ENCODE results near the gene UBL7. TPM values are rescaled to one million over a fixed set of nuclear protein-coding genes. Genes with fewer than 3 reads are reported as not detected.

Gene UBL7
- total RNA-seq, 1 experiment from 2014 or later, result 65.3 TPM

DNA sequence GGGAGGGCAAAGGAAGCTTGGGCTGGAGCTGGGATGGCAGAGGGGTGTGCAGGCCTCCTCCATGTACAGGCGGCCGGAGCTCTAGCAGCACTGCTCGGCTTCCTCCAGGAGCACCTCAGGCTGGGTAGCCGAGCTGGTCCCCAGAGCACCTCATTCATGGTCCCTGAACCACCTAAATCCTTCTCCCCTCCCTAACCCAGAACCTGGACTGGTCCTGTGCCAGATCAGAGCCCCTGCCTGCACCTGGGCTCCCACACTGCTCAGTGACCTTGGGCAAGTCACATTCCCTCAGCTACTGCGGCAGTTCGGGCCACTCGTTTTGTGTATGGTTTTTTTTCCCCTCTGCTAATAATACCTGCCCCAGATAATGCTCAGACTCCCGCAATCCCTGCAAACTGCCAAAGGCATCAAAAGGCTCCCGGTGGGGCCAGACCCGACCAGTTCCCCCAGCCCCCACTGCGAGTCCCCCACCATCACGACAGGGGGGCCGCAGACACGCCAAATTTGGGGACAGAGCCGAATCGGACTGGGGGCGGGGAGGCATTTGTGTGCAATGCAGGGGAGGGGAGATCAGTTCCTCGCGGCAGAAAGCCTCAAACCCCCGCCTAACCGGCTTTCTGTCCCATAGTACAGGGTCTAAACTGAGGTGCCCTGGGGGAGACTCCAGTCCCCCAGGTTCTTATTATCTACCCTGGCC lies 28.5 kb downstream of the UBL7 start:
- RAD21 ChIA-PET (ENCODE audit: low non-redundant PET in 1 of 2, low total read pairs in 2 of 2, uncharacterized antibody in 2 of 2, unreplicated experiment in 2 of 2), result no interaction called here
- peaks cover 16 to 62% of the 10 kb centered on the region in 2 experiments for H3K4me1 ChIP-seq (ENCODE audit: control insufficient read depth in 1 of 2, insufficient read depth in 2 of 2, low read length in 2 of 2)

GRCh38 chr15:74431645-74432044 lies 29.3 kb downstream of the UBL7 start:
- CTCF ChIA-PET, result interaction anchor here (0.6 to 1.5 kb wide), 5 partner anchors 8 to 504 kb away, joined by 3 to 7 read pairs (median 4); no protein-coding TSS in a partner anchor
- peaks cover 16 to 70% of the 10 kb centered on the region in 2 experiments for H3K4me1 ChIP-seq (ENCODE audit: control insufficient read depth in 1 of 2, insufficient read depth in 2 of 2, low read length in 2 of 2)
- no peak for TF ChIP-seq POLR2AphosphoS5 (IDR thresholded peaks at IDR 0.05; ENCODE audit: low read depth, low read length)
- no peak for TF ChIP-seq EZH2phosphoT487 (IDR thresholded peaks at IDR 0.05; ENCODE audit: borderline replicate concordance)
- no peak for TF ChIP-seq ELF1 (IDR thresholded peaks at IDR 0.05; ENCODE audit: borderline replicate concordance, low read depth)
- no peak for TF ChIP-seq RAD21 (IDR thresholded peaks at IDR 0.05; ENCODE audit: low read depth)
- TF ChIP-seq CEBPB (IDR thresholded peaks at IDR 0.05; ENCODE audit: low read depth), result no peak
- TF ChIP-seq ZFX (IDR thresholded peaks at IDR 0.05), result no peak
- no peak for TF ChIP-seq CTCF (IDR thresholded peaks at IDR 0.05 in 2 of 3, conservative IDR thresholded peaks at IDR 0.05 in 1 of 3; ENCODE audit: borderline replicate concordance in 1 of 3, insufficient read depth in 1 of 3, low read depth in 2 of 3, low read length in 2 of 3)
- TF ChIP-seq EZH2 (IDR thresholded peaks at IDR 0.05), result no peak
- TF ChIP-seq YY1 (IDR thresholded peaks at IDR 0.05; ENCODE audit: extremely low read depth, insufficient replicate concordance, low read depth, low read length), result no peak
- TF ChIP-seq TCF7L2 (IDR thresholded peaks at IDR 0.05; ENCODE audit: borderline replicate concordance, extremely low read depth, insufficient read depth, insufficient read length), result no peak
- no peak for TF ChIP-seq ZNF274 (IDR thresholded peaks at IDR 0.05; ENCODE audit: low read depth, low read length)
- no peak for TF ChIP-seq JUND (IDR thresholded peaks at IDR 0.05)
- no peak for TF ChIP-seq MAX (IDR thresholded peaks at IDR 0.05)
- no peak for TF ChIP-seq SIN3A (IDR thresholded peaks at IDR 0.05; ENCODE audit: low read depth)

More for the DNA sequence above, 28.5 kb downstream of the UBL7 start:
- DNase-seq (ENCODE audit: low read depth, low spot score) (no peak), ATAC-seq (no peak)
- intact Hi-C loops (cut with micrococcal nuclease), result no loop called here
- Histone ChIP-seq H3K36me3 (ENCODE audit: control insufficient read depth in 1 of 2, insufficient read depth in 2 of 2, low read length in 2 of 2) (no peaks in the 10 kb centered on the region; a peak in 1 of 4 replicates), H3K4me2 (ENCODE audit: low read length) (peak overlapping the region; percentile 95), H3K9ac (ENCODE audit: low read length) (peak overlapping the region; percentile 82), H3K9me2 (ENCODE audit: insufficient read depth) (no peaks in the 10 kb centered on the region), H3K27ac (ENCODE audit: low read depth, low read length) (peak overlapping the region; percentile 36; the same call in 1 of the 2 replicates), H3K27me3 (ENCODE audit: insufficient read depth, low read length) (no peaks in the 10 kb centered on the region), H3K4me3 (replicated peaks in 1 of 2; ENCODE audit: low read depth in 1 of 2, low read length in 2 of 2) (peak overlapping the region; percentile 57 to 90), H4K20me1 (ENCODE audit: insufficient read depth) (no peaks in the 10 kb centered on the region), H2AFZ (ENCODE audit: low read depth, low read length, poor library complexity, severe bottlenecking) (no peak overlapping the region), H3K79me2 (ENCODE audit: insufficient read depth, low read length) (peaks cover 63% of the 10 kb centered on the region), H3K9me3 (ENCODE audit: control insufficient read depth in 1 of 2, insufficient read depth in 1 of 2, low read depth in 1 of 2, low read length in 2 of 2) (no peaks in the 10 kb centered on the region)
- TF ChIP-seq FOSL1 (IDR thresholded peaks at IDR 0.05; ENCODE audit: low read depth), result no peak
- no TSS peak for BruUV-seq (replicated peaks)
- POLR2A ChIA-PET, result interaction anchor here (0.6 to 1.0 kb wide), 2 partner anchors 9 to 1174 kb away, joined by 3 to 4 read pairs; no protein-coding TSS in a partner anchor
- CTCF ChIA-PET, result interaction anchor here (0.6 to 1.5 kb wide), 5 partner anchors 9 to 504 kb away, joined by 3 to 7 read pairs (median 4); no protein-coding TSS in a partner anchor

More at GRCh38 chr15:74431645-74432044, 29.3 kb downstream of the UBL7 start:
- no peak overlapping the region for H3K27ac ChIP-seq (ENCODE audit: low read depth, low read length)
- H3K79me2 ChIP-seq (ENCODE audit: insufficient read depth, low read length), result peaks cover 70% of the 10 kb centered on the region
- DNase-seq (ENCODE audit: low read depth, low spot score) (no peak), ATAC-seq (no peak)
- H3K9me2 ChIP-seq (ENCODE audit: insufficient read depth), result no peaks in the 10 kb centered on the region
- no peaks in the 10 kb centered on the region; a peak in 1 of 4 replicates for H3K36me3 ChIP-seq (ENCODE audit: control insufficient read depth in 1 of 2, insufficient read depth in 2 of 2, low read length in 2 of 2)
- peak overlapping the region; percentile 57 to 90; a peak in 2 of 4 replicates for H3K4me3 ChIP-seq (replicated peaks in 1 of 2; ENCODE audit: low read depth in 1 of 2, low read length in 2 of 2)
- POLR2A ChIA-PET, result interaction anchor here (0.6 to 1.0 kb wide), 2 partner anchors 31 to 32 kb away, joined by 3 to 5 read pairs; no protein-coding TSS in a partner anchor
- no TSS peak for BruUV-seq (replicated peaks)
- H3K9me3 ChIP-seq (ENCODE audit: control insufficient read depth in 1 of 2, insufficient read depth in 1 of 2, low read depth in 1 of 2, low read length in 2 of 2), result no peaks in the 10 kb centered on the region
- H3K4me2 ChIP-seq (ENCODE audit: low read length), result peak overlapping the region; percentile 95
- intact Hi-C loops (cut with micrococcal nuclease), result no loop called here
- no peak overlapping the region for H2AFZ ChIP-seq (ENCODE audit: low read depth, low read length, poor library complexity, severe bottlenecking)
- RAD21 ChIA-PET (ENCODE audit: low non-redundant PET in 1 of 2, low total read pairs in 2 of 2, uncharacterized antibody in 2 of 2, unreplicated experiment in 2 of 2), result no interaction called here
- H3K9ac ChIP-seq (ENCODE audit: low read length), result peak overlapping the region; percentile 82
- H4K20me1 ChIP-seq (ENCODE audit: insufficient read depth), result no peaks in the 10 kb centered on the region
- H3K27me3 ChIP-seq (ENCODE audit: insufficient read depth, low read length), result no peaks in the 10 kb centered on the region
